ENCODE results near the gene CORO1C. TPM values are rescaled to one million over a fixed set of nuclear protein-coding genes. Genes with fewer than 3 reads are reported as not detected.

Gene CORO1C
- total and polyA plus RNA-seq, 2 donors (not counting 3 experiments of a cell fraction or from before 2014, with no cell fraction given) = 150 to 240 TPM

DNA sequence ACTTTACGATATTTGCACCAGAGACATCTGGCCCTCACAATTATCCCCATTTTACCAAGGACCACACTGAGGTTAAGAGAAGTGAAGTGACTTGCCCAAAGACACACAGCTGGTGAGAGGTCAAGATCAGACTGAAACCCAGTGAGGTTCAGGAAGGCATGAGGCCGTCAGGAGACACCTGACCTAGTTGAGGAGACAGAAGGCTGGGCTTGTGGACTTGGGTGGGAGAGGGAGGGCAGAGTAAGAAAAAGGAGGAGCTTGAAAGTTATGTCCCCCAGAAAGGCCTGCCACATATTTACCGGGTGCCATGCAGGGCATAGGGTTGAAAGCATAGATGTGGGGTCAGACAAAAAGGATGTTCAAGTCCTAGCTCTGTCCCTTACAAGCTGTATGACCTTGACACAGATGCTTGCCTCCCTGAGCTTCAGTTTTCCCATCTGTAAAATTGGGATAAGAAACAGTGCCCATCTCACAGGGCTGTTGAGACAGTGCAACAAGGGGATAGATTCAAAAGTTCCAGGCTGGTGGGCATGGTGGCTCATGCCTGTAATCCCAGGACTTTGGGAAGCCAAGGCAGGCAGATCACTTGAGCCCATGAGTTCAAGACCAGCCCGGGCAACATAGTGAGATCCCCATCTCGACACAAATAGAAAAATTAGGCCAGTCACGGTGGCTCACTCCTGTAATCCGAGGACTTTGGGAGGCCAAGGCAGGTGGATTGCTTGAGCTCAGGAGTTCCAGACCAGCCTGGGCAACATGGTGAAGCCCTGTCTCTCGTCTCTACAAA is 104.0 kb downstream of the CORO1C start:
- FAIRE-seq = peak; percentile 66
- intact Hi-C loops (cut with micrococcal nuclease) (no loop called here), dilution Hi-C loops (cut with MboI; ENCODE audit: extremely low pct_ligation_motif_present, low sequenced_read_pairs) (no loop called here)
- Histone ChIP-seq H3K4me2 (ENCODE audit: insufficient read depth, low read length) (no peak overlapping the region), H3K9me1 (replicated peaks; ENCODE audit: control insufficient read depth, extremely low read depth, insufficient read depth, low read length) (no peaks in the 10 kb centered on the region), H2AFZ (ENCODE audit: low read depth, low read length) (no peak overlapping the region), H3K27ac (ENCODE audit: insufficient read depth, low read depth, low read length) (no peak overlapping the region), H3K79me2 (ENCODE audit: control insufficient read depth, insufficient read depth, low read length) (no peaks in the 10 kb centered on the region), H3K4me1 (ENCODE audit: control insufficient read depth, extremely low read depth, insufficient read depth, low read length) (peaks cover 37% of the 10 kb centered on the region), H3K4me3 (replicated peaks in 1 of 3; ENCODE audit: insufficient read depth in 1 of 3, low read depth in 1 of 3, low read length in 3 of 3) (no peak overlapping the region), H3K36me3 (ENCODE audit: control insufficient read depth in 2 of 2, extremely low read depth in 1 of 2, insufficient read depth in 2 of 2, low read length in 2 of 2) (no peaks in the 10 kb centered on the region), H3K9me3 (replicated peaks; ENCODE audit: control insufficient read depth, insufficient read depth, low read length) (no peaks in the 10 kb centered on the region), H4K20me1 (replicated peaks; ENCODE audit: control insufficient read depth, extremely low read depth, insufficient read depth, low read length) (no peaks in the 10 kb centered on the region), H3K9ac (replicated peaks; ENCODE audit: extremely low read depth, insufficient read depth, low read length) (no peak overlapping the region), H3K27me3 (ENCODE audit: control insufficient read depth in 2 of 2, insufficient read depth in 2 of 2, low read length in 2 of 2) (no peaks in the 10 kb centered on the region)
- no TSS peak for BruUV-seq (replicated peaks)
- ChIA-PET CTCF (interaction anchor here (0.9 to 5.4 kb wide), 5 partner anchors 9 to 323 kb away, joined by 3 to 34 read pairs (median 5); no protein-coding TSS in a partner anchor), POLR2A (interaction anchor here (0.6 kb wide), 1 partner anchor 9 kb away, joined by 4 read pairs; no protein-coding TSS in a partner anchor)
- TF ChIP-seq CTCF (IDR thresholded peaks at IDR 0.05; ENCODE audit: extremely low read depth in 1 of 2, insufficient read depth in 1 of 2, low read depth in 1 of 2, low read length in 2 of 2) = no peak
- no peak for TF ChIP-seq JUN (IDR thresholded peaks at IDR 0.05; ENCODE audit: borderline replicate concordance, insufficient read depth, insufficient read length, low read depth)
- TF ChIP-seq GATA2 (IDR thresholded peaks at IDR 0.05; ENCODE audit: insufficient read depth, insufficient read length, low read depth, low read length) = no peak
- TF ChIP-seq FOS (IDR thresholded peaks at IDR 0.05; ENCODE audit: borderline replicate concordance, insufficient read depth, low read length) = no peak
- no peak for DNase-seq (ENCODE audit: low read depth, low spot score)

Measured in endothelial cell of umbilical vein (primary cell).